ENCODE results near the gene NWD2.

Gene NWD2

DNA sequence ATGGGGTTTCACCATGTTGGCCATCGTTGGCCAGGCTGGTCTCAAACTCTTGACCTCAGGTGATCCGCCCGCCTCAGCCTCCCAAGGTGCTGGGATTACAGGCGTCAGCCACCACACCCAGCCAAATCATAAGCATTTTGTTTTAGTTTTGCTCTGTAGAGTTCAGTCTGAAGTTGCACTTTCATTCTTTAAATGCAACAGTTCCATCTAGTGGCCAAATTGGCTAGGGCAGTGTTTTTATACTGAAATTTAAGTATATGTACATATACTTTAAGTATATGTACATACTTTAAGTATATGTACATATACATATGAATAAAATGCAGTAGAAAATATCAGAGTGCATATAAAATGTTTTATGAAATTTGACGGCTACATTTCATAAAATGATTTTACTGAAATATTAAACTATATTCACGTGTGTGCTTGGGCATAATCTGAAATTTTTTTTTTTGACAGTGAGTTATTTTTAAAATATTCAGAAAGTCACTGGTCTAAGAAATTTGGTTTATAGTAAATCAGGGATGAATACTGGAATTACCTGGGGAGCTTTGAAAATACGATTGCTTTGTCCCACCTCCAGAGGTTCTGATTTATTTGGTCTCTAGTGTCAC lies 145.5 kb downstream of the NWD2 start:
- H3K4me1 ChIP-seq (ENCODE audit: control extremely low read depth in 1 of 4, control insufficient read depth in 4 of 4, insufficient read depth in 4 of 4, low read length in 3 of 4), result peaks cover 0 to 17% (median 12%) of the 10 kb centered on the region in 4 experiments
- ChIA-PET POLR2A (no interaction called here), CTCF (interaction anchor here (0.8 to 1.4 kb wide), 4 partner anchors 9 to 991 kb away, joined by 3 to 5 read pairs (median 4); no protein-coding TSS in a partner anchor)
- 100% methylated on average over 1 of the region's 7 CpGs for WGBS (ENCODE audit: insufficient coverage)
- H3K27ac ChIP-seq (ENCODE audit: insufficient read depth in 1 of 2, low read depth in 1 of 2, low read length in 2 of 2, poor library complexity in 1 of 2, severe bottlenecking in 2 of 2), result no peak overlapping the region
- DNase-seq, result peak; percentile 57 to 83 (median 77)
- H3K4me3 ChIP-seq (ENCODE audit: control insufficient read depth in 1 of 7, extremely low read depth in 1 of 7, insufficient read depth in 4 of 7, low read depth in 2 of 7, low read length in 6 of 7), result no peak overlapping the region
- H3K27me3 ChIP-seq (replicated peaks in 2 of 5; ENCODE audit: control insufficient read depth in 4 of 5, insufficient read depth in 5 of 5, low read length in 4 of 5), result no peaks in the 10 kb centered on the region
- no peaks in the 10 kb centered on the region for H3K9me3 ChIP-seq (ENCODE audit: control extremely low read depth in 1 of 5, control insufficient read depth in 4 of 5, insufficient read depth in 2 of 5, low read depth in 1 of 5, low read length in 4 of 5)
- no peaks in the 10 kb centered on the region for H3K36me3 ChIP-seq (ENCODE audit: control insufficient read depth in 4 of 4, insufficient read depth in 4 of 4, low read length in 3 of 4)

DNA sequence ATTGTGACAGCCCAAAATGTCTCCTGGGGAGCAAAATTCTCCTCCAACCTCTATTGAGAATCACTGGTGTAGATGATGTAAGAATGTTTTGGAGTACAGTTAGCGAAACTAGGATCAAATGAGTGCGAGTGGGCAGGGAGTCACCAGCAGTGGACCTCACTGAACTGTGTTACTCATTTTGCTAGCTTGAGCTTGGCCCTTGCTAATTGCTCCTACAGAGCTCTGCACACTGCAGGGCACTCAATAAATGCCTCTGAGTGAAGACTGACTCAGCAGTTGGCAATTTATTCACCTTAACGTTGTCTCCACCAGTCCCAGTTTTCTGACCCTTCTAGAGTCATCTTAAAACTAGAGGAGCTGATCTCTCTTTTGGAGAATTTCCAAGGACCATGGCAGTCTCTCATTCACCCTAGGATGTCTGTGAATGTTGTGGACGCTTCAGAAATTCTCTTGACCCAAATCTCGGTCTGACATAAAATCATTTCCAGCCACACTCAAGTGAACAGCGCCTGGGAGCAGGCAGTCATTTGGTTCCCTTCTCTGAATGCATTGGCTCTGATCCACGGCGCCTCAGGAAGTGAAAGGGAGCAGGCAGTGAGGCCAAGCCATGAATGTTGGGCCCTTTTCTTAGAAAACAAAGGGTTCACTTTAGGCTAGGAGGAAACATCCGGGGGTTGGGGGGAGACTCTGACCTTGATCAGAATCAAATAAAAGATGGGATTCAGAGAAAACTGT lies 148.1 kb downstream of the NWD2 start:
- H3K4me3 ChIP-seq (ENCODE audit: control insufficient read depth in 1 of 7, extremely low read depth in 1 of 7, insufficient read depth in 4 of 7, low read depth in 2 of 7, low read length in 6 of 7), result peak overlapping the region in 1 of 7 experiments; percentile 34
- POLR2A ChIA-PET, result no interaction called here
- H3K4me1 ChIP-seq (ENCODE audit: control extremely low read depth in 1 of 4, control insufficient read depth in 4 of 4, insufficient read depth in 4 of 4, low read length in 3 of 4), result peaks cover 0 to 17% (median 12%) of the 10 kb centered on the region in 4 experiments
- no peaks in the 10 kb centered on the region for H3K36me3 ChIP-seq (ENCODE audit: control insufficient read depth in 4 of 4, insufficient read depth in 4 of 4, low read length in 3 of 4)
- DNase-seq, result peak; percentile 9 to 38 (median 24)
- CTCF ChIA-PET, result interaction anchor here (1.2 to 2.1 kb wide), 4 partner anchors 8 to 979 kb away, joined by 3 to 6 read pairs (median 4); no protein-coding TSS in a partner anchor
- no peaks in the 10 kb centered on the region for H3K27me3 ChIP-seq (replicated peaks in 2 of 5; ENCODE audit: control insufficient read depth in 4 of 5, insufficient read depth in 5 of 5, low read length in 4 of 5)
- H3K9me3 ChIP-seq (ENCODE audit: control extremely low read depth in 1 of 5, control insufficient read depth in 4 of 5, insufficient read depth in 2 of 5, low read depth in 1 of 5, low read length in 4 of 5), result no peaks in the 10 kb centered on the region
- no peak overlapping the region for H3K27ac ChIP-seq (ENCODE audit: insufficient read depth in 1 of 2, low read depth in 1 of 2, low read length in 2 of 2, poor library complexity in 1 of 2, severe bottlenecking in 2 of 2)
- 32% methylated on average over 6 of the region's 9 CpGs for WGBS (ENCODE audit: insufficient coverage)

DNA sequence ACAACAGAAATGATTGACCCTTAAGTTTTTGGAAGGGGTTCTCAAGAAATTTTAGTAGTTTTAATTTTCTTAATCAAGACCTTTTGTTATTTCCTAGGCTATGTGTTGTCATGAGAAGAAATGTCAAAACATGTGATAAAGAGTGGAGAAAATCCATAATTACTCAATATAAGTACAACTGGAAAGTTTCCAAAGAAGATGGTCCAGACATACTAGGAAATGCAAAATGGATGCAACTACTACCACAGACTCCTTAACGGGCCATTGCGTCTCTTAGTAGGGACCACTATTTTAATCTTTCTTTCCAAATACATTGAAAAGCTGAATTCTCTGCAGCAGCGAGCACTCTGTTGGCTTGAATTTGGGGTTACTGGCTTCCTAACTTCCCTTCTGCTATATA lies 148.8 kb downstream of the NWD2 start:
- ChIA-PET CTCF (interaction anchor here (1.2 to 2.1 kb wide), 4 partner anchors 9 to 979 kb away, joined by 3 to 6 read pairs (median 4); no protein-coding TSS in a partner anchor), POLR2A (no interaction called here)
- no peaks in the 10 kb centered on the region for H3K36me3 ChIP-seq (ENCODE audit: control insufficient read depth in 4 of 4, insufficient read depth in 4 of 4, low read length in 3 of 4)
- no peaks in the 10 kb centered on the region for H3K9me3 ChIP-seq (ENCODE audit: control extremely low read depth in 1 of 5, control insufficient read depth in 4 of 5, insufficient read depth in 2 of 5, low read depth in 1 of 5, low read length in 4 of 5)
- H3K4me1 ChIP-seq (ENCODE audit: control extremely low read depth in 1 of 4, control insufficient read depth in 4 of 4, insufficient read depth in 4 of 4, low read length in 3 of 4), result peaks cover 0 to 17% (median 12%) of the 10 kb centered on the region in 4 experiments
- H3K27me3 ChIP-seq (replicated peaks in 2 of 5; ENCODE audit: control insufficient read depth in 4 of 5, insufficient read depth in 5 of 5, low read length in 4 of 5), result no peaks in the 10 kb centered on the region
- 49% methylated on average over 3 of the region's 3 CpGs for WGBS (ENCODE audit: insufficient coverage)
- H3K4me3 ChIP-seq (ENCODE audit: control insufficient read depth in 1 of 7, extremely low read depth in 1 of 7, insufficient read depth in 4 of 7, low read depth in 2 of 7, low read length in 6 of 7), result peak overlapping the region in 1 of 7 experiments; percentile 2
- no peak for DNase-seq
- no peak overlapping the region for H3K27ac ChIP-seq (ENCODE audit: insufficient read depth in 1 of 2, low read depth in 1 of 2, low read length in 2 of 2, poor library complexity in 1 of 2, severe bottlenecking in 2 of 2)

DNA sequence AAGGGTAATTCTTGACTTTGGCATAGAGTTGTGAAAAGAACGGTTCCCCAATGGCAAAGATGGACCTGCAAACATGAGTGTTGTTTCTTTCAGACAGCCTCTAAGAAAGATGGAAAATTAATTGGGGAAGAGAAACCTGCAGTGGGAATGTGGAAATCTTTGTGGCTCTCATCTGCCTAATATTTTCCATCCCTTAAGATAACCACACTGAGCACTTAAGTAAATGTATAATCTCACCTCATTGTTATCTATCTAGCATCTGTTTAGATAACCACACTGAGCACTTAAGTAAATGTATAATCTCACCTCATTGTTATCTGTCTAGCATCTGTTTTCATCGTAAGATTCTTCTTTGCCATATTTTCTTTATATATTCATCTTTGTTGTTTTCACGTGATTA lies 149.3 kb downstream of the NWD2 start:
- WGBS (ENCODE audit: insufficient coverage), result no CpG with 5 or more reads among the region's 3 CpGs
- peak in 2 of 3 donors; percentile 17 to 36 for DNase-seq
- H3K27ac ChIP-seq (ENCODE audit: insufficient read depth in 1 of 2, low read depth in 1 of 2, low read length in 2 of 2, poor library complexity in 1 of 2, severe bottlenecking in 2 of 2), result no peak overlapping the region

DNA sequence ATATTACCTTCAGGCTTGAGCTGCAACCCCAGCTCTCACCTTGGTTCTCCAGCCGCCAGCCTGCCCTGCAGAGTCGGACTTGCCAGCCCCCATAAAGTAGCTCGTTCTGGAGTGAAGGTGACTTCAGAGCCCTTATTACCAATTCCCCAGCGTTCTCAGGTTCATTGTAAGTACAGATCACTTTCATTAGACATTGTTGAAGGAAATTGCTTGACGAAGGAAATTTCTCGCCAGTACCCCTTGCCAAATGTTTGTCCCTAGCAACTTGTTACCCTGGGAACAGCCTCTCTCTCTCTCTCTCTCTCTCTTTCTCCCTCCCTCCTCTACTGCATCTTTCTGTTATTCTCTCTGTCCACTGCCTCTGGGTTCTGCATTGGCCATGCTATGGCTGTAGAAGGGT lies 153.0 kb downstream of the NWD2 start:
- WGBS (ENCODE audit: insufficient coverage), result 96% methylated on average over 6 of the region's 6 CpGs
- POLR2A ChIA-PET, result no interaction called here
- CTCF ChIA-PET, result no interaction called here

More for the DNA sequence above, 149.3 kb downstream of the NWD2 start:
- ChIA-PET POLR2A (no interaction called here), CTCF (interaction anchor here (1.2 to 2.1 kb wide), 2 partner anchors 10 to 58 kb away, joined by 3 to 4 read pairs; no protein-coding TSS in a partner anchor)
- no peaks in the 10 kb centered on the region for H3K27me3 ChIP-seq (replicated peaks in 2 of 5; ENCODE audit: control insufficient read depth in 4 of 5, insufficient read depth in 5 of 5, low read length in 4 of 5)
- H3K36me3 ChIP-seq (ENCODE audit: control insufficient read depth in 4 of 4, insufficient read depth in 4 of 4, low read length in 3 of 4), result no peaks in the 10 kb centered on the region
- no peaks in the 10 kb centered on the region for H3K9me3 ChIP-seq (ENCODE audit: control extremely low read depth in 1 of 5, control insufficient read depth in 4 of 5, insufficient read depth in 2 of 5, low read depth in 1 of 5, low read length in 4 of 5)
- peaks cover 0 to 17% (median 12%) of the 10 kb centered on the region in 4 experiments for H3K4me1 ChIP-seq (ENCODE audit: control extremely low read depth in 1 of 4, control insufficient read depth in 4 of 4, insufficient read depth in 4 of 4, low read length in 3 of 4)
- peak overlapping the region in 1 of 7 experiments; percentile 2 for H3K4me3 ChIP-seq (ENCODE audit: control insufficient read depth in 1 of 7, extremely low read depth in 1 of 7, insufficient read depth in 4 of 7, low read depth in 2 of 7, low read length in 6 of 7)

DNA sequence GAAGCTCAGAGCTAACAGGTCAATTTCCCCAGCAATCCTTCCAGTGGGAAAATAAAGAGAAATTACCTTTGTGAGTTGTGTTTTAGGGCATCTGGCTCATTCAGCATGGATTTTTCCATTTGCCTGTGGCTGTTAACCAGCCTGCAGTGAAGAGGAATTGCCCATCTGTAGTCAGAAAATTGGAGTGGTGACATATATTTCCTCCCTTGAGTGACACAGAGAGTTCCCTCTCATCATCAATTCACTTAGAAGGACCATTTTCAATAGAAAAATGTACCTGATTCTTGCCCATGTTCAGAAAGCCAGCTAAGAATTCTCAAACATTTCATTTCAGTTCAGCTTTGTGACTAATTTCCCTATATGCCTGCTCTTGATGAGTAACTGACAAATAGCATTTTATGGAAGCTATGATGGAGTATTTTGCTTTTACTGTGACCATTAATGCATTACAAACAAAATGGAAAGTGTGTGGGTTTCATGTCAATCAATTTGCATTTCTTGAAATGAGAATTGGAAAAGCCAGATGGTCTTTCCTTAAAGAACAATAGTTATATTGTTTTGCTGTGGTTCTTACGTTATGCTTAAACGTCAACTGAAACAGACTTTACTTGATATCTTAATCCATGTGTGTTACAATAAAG lies 155.8 kb downstream of the NWD2 start:
- Histone ChIP-seq H3K4me3 (ENCODE audit: control insufficient read depth in 1 of 7, extremely low read depth in 1 of 7, insufficient read depth in 4 of 7, low read depth in 2 of 7, low read length in 6 of 7) (no peak overlapping the region), H3K9me3 (ENCODE audit: control extremely low read depth in 1 of 5, control insufficient read depth in 4 of 5, insufficient read depth in 2 of 5, low read depth in 1 of 5, low read length in 4 of 5) (peaks cover 0 to 4% (median 0%) of the 10 kb centered on the region in 5 experiments), H3K27me3 (replicated peaks in 2 of 5; ENCODE audit: control insufficient read depth in 4 of 5, insufficient read depth in 5 of 5, low read length in 4 of 5) (no peaks in the 10 kb centered on the region), H3K27ac (ENCODE audit: insufficient read depth in 1 of 2, low read depth in 1 of 2, low read length in 2 of 2, poor library complexity in 1 of 2, severe bottlenecking in 2 of 2) (no peak overlapping the region), H3K4me1 (ENCODE audit: control extremely low read depth in 1 of 4, control insufficient read depth in 4 of 4, insufficient read depth in 4 of 4, low read length in 3 of 4) (no peaks in the 10 kb centered on the region), H3K36me3 (ENCODE audit: control insufficient read depth in 4 of 4, insufficient read depth in 4 of 4, low read length in 3 of 4) (no peaks in the 10 kb centered on the region)
- POLR2A ChIA-PET, result no interaction called here
- WGBS (ENCODE audit: insufficient coverage), result 100% methylated on average over 1 of the region's 2 CpGs
- CTCF ChIA-PET, result no interaction called here
- DNase-seq, result no peak

More for the DNA sequence above, 153.0 kb downstream of the NWD2 start:
- H3K27ac ChIP-seq (ENCODE audit: insufficient read depth in 1 of 2, low read depth in 1 of 2, low read length in 2 of 2, poor library complexity in 1 of 2, severe bottlenecking in 2 of 2), result no peak overlapping the region
- no peaks in the 10 kb centered on the region for H3K27me3 ChIP-seq (replicated peaks in 2 of 5; ENCODE audit: control insufficient read depth in 4 of 5, insufficient read depth in 5 of 5, low read length in 4 of 5)
- H3K36me3 ChIP-seq (ENCODE audit: control insufficient read depth in 4 of 4, insufficient read depth in 4 of 4, low read length in 3 of 4), result no peaks in the 10 kb centered on the region
- H3K9me3 ChIP-seq (ENCODE audit: control extremely low read depth in 1 of 5, control insufficient read depth in 4 of 5, insufficient read depth in 2 of 5, low read depth in 1 of 5, low read length in 4 of 5), result peaks cover 0 to 4% (median 0%) of the 10 kb centered on the region in 5 experiments
- no peak for DNase-seq
- H3K4me1 ChIP-seq (ENCODE audit: control extremely low read depth in 1 of 4, control insufficient read depth in 4 of 4, insufficient read depth in 4 of 4, low read length in 3 of 4), result peaks cover 0 to 14% (median 10%) of the 10 kb centered on the region in 4 experiments
- H3K4me3 ChIP-seq (ENCODE audit: control insufficient read depth in 1 of 7, extremely low read depth in 1 of 7, insufficient read depth in 4 of 7, low read depth in 2 of 7, low read length in 6 of 7), result no peak overlapping the region

Data from common myeloid progenitor, CD34-positive (primary cell).